ENCODE measurements around the gene RNF224. TPM values are rescaled to one million over a fixed set of nuclear protein-coding genes. Genes with fewer than 3 reads are reported as not detected.

The RNF224 gene
- total and polyA plus RNA-seq, 2 of the 13 experiments (the other 11 are each of a cell fraction or from before 2014, with no cell fraction given) = 0.09 TPM; not detected in 1

DNA sequence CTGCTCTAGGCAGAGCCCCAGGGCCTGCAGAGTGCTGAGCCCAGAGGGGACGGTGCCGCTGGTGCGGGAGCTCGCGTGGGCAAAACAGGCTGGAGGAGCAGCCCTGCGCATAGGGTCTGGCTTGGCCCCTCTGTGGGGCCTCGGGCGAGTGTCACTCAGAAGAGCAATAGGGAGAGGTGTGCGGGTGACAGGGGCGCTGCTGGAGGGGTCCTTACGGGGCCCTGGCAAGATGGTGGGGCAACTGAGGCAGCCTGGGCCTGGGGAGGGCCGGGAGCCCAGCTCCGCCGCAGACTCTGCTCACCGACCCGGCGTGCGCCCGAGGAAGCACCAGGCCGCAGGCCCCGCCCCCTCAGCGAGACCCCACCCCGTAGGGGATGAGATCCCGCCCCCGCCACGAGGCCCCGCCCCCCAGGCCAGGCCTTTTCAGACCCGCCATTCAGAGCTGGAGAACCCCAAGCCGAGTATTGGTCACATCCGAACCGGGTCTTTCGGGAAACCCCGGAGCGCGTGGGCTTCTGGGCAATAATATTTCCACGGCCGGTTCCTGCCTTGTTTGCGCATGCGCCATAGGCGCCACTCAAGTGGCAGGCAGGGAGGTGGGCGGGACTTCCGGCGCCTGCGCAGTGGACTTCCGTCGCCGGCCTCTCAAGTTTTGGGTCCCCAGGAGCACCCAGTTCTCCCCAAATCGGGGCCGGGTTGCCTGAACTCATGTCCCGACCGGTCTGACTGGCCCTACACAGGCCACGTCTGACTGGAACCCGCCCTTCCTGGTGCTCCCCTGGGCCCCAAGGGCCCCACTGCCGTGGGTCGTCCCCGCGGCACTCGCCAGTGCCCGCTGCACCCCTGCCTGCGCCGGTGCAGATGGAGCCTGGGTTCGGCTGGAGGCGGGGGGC lies 4.0 kb upstream of the RNF224 start (continued):
- TF ChIP-seq TBX3 (IDR thresholded peaks at IDR 0.05; ENCODE audit: borderline replicate concordance) (no peak), MAFF (IDR thresholded peaks at IDR 0.05; ENCODE audit: low read depth, low read length) (no peak), FOSL2 (CRISPR knock-in tag; IDR thresholded peaks at IDR 0.05) (no peak), SRSF1 (optimal IDR thresholded peaks at IDR 0.05; ENCODE audit: low read depth, low read length) (peak; percentile 37), ZSCAN22 (CRISPR knock-in tag; IDR thresholded peaks at IDR 0.05) (no peak), MTA1 (CRISPR knock-in tag; IDR thresholded peaks at IDR 0.05; ENCODE audit: borderline replicate concordance) (no peak; the same call in 1 of the 2 replicates), ZNF790 (CRISPR knock-in tag; IDR thresholded peaks at IDR 0.05; ENCODE audit: borderline replicate concordance) (no peak), POGZ (CRISPR knock-in tag; IDR thresholded peaks at IDR 0.05) (no peak), ZNF883 (CRISPR knock-in tag; IDR thresholded peaks at IDR 0.05; ENCODE audit: not compliant biosample characterization) (no peak), ZNF333 (CRISPR knock-in tag; IDR thresholded peaks at IDR 0.05; ENCODE audit: borderline replicate concordance) (no peak; the same call in 1 of the 2 replicates), KLF11 (CRISPR knock-in tag; IDR thresholded peaks at IDR 0.05) (no peak), ZNF205 (CRISPR knock-in tag; IDR thresholded peaks at IDR 0.05) (no peak), SNAI1 (CRISPR knock-in tag; IDR thresholded peaks at IDR 0.05; ENCODE audit: borderline replicate concordance) (no peak), PHF5A (CRISPR knock-in tag; IDR thresholded peaks at IDR 0.05; ENCODE audit: low read depth, unreplicated experiment) (no peak), RFX1 (IDR thresholded peaks at IDR 0.05) (no peak), LCORL (IDR thresholded peaks at IDR 0.05) (no peak), LCORL (CRISPR knock-in tag; IDR thresholded peaks at IDR 0.05) (peak; percentile 58; the same call in 1 of the 2 replicates), ZNF557 (CRISPR knock-in tag; IDR thresholded peaks at IDR 0.05) (no peak), MED8 (CRISPR knock-in tag; IDR thresholded peaks at IDR 0.05; ENCODE audit: insufficient replicate concordance) (no peak), TEAD3 (CRISPR knock-in tag; optimal IDR thresholded peaks at IDR 0.05; ENCODE audit: borderline replicate concordance) (no peak), ZNF772 (CRISPR knock-in tag; IDR thresholded peaks at IDR 0.05) (no peak; the same call in 1 of the 2 replicates)
- TF ChIP-seq, protein P1, sequence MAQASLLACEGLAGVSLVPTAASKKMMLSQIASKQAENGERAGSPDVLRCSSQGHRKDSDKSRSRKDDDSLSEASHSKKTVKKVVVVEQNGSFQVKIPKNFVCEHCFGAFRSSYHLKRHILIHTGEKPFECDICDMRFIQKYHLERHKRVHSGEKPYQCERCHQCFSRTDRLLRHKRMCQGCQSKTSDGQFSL (CRISPR knock-in tag; IDR thresholded peaks at IDR 0.05) = no peak
- TF ChIP-seq, protein P2, sequence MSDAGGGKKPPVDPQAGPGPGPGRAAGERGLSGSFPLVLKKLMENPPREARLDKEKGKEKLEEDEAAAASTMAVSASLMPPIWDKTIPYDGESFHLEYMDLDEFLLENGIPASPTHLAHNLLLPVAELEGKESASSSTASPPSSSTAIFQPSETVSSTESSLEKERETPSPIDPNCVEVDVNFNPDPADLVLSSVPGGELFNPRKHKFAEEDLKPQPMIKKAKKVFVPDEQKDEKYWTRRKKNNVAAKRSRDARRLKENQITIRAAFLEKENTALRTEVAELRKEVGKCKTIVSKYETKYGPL (CRISPR knock-in tag; IDR thresholded peaks at IDR 0.05) = no peak
- TF ChIP-seq, protein P3, sequence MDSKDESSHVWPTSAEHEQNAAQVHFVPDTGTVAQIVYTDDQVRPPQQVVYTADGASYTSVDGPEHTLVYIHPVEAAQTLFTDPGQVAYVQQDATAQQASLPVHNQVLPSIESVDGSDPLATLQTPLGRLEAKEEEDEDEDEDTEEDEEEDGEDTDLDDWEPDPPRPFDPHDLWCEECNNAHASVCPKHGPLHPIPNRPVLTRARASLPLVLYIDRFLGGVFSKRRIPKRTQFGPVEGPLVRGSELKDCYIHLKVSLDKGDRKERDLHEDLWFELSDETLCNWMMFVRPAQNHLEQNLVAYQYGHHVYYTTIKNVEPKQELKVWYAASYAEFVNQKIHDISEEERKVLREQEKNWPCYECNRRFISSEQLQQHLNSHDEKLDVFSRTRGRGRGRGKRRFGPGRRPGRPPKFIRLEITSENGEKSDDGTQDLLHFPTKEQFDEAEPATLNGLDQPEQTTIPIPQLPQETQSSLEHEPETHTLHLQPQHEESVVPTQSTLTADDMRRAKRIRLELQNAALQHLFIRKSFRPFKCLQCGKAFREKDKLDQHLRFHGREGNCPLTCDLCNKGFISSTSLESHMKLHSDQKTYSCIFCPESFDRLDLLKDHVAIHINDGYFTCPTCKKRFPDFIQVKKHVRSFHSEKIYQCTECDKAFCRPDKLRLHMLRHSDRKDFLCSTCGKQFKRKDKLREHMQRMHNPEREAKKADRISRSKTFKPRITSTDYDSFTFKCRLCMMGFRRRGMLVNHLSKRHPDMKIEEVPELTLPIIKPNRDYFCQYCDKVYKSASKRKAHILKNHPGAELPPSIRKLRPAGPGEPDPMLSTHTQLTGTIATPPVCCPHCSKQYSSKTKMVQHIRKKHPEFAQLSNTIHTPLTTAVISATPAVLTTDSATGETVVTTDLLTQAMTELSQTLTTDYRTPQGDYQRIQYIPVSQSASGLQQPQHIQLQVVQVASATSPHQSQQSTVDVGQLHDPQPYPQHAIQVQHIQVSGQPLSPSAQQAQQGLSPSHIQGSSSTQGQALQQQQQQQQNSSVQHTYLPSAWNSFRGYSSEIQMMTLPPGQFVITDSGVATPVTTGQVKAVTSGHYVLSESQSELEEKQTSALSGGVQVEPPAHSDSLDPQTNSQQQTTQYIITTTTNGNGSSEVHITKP (CRISPR knock-in tag; IDR thresholded peaks at IDR 0.05; ENCODE audit: low read depth) = no peak
- TF ChIP-seq, protein P4, sequence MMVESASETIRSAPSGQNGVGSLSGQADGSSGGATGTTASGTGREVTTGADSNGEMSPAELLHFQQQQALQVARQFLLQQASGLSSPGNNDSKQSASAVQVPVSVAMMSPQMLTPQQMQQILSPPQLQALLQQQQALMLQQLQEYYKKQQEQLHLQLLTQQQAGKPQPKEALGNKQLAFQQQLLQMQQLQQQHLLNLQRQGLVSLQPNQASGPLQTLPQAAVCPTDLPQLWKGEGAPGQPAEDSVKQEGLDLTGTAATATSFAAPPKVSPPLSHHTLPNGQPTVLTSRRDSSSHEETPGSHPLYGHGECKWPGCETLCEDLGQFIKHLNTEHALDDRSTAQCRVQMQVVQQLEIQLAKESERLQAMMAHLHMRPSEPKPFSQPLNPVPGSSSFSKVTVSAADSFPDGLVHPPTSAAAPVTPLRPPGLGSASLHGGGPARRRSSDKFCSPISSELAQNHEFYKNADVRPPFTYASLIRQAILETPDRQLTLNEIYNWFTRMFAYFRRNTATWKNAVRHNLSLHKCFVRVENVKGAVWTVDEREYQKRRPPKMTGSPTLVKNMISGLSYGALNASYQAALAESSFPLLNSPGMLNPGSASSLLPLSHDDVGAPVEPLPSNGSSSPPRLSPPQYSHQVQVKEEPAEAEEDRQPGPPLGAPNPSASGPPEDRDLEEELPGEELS (CRISPR knock-in tag; IDR thresholded peaks at IDR 0.05) = no peak
